IMR-90 (cell line): ENCODE data around the gene MOB3B. TPM values are rescaled to one million over a fixed set of nuclear protein-coding genes. Genes with fewer than 3 reads are reported as not detected.

Source experiments
- ATAC-seq: fragments of 200-7000 bp; cut with Tn5 transposase; 2 replicates; pipeline ENCODE4 v1.9.1; 2020; ENCODE audit warnings: low read depth, mild to moderate bottlenecking, moderate library complexity
- BruUV-seq: library from RNA; stranded (reverse); fragments of 400-500 nt; replicated peaks from 2 replicates; lab custom pipeline; 2021; lab: Mats Ljungman, UMichigan
- CTCF ChIA-PET: fragments of 300-600 bp; formaldehyde crosslinking; extraction: SDS; loops from one replicate; lab custom pipeline; 2021; ENCODE audit warnings: antibody characterized with exemption; lab: Yijun Ruan, JAX
- POLR2A ChIA-PET: fragments of 300-600 bp; sonication (Branson Sonifier 250); formaldehyde crosslinking; loops from one replicate; lab custom pipeline; 2022; ENCODE audit warnings: antibody characterized with exemption; ENCODE audit not compliant: unreplicated experiment; lab: Charles Lee
- DNase-seq: peaks from one replicate; pipeline ENCODE4 v3.0.0; 2013
- H2AFZ ChIP-seq: replicated peaks from 2 replicates; pipeline ENCODE3; 2013; ENCODE audit warnings: low read length, mild to moderate bottlenecking; ENCODE audit not compliant: poor library complexity
- H2AK5ac ChIP-seq: 2 replicates; pipeline ENCODE4 v1.6.1; 2013; ENCODE audit warnings: low read depth, low read length, inconsistent platforms
- H2AK9ac ChIP-seq: replicated peaks from 2 replicates; pipeline ENCODE3; 2013; ENCODE audit warnings: mild to moderate bottlenecking, low read depth, low read length, moderate library complexity; ENCODE audit not compliant: poor library complexity
- H2BK120ac ChIP-seq: 2 replicates; pipeline ENCODE4 v1.6.1; 2013; ENCODE audit warnings: low read depth, low read length, inconsistent platforms
- H2BK15ac ChIP-seq: 3 replicates; pipeline ENCODE4 v1.6.1; 2013; ENCODE audit warnings: low read depth, low read length, inconsistent platforms
- H2BK20ac ChIP-seq: 2 replicates; pipeline ENCODE4 v1.6.1; 2013; ENCODE audit warnings: low read depth, mild to moderate bottlenecking, inconsistent platforms, low read length, moderate library complexity
- H2BK5ac ChIP-seq: 2 replicates; pipeline ENCODE4 v1.6.1; 2013; ENCODE audit warnings: mild to moderate bottlenecking, low read depth, low read length, inconsistent platforms; ENCODE audit not compliant: poor library complexity, severe bottlenecking
- H3K14ac ChIP-seq: replicated peaks from 2 replicates; pipeline ENCODE4 v1.6.1; 2013; ENCODE audit warnings: low read depth, low read length, inconsistent platforms
- H3K18ac ChIP-seq: 2 replicates; pipeline ENCODE4 v1.6.1; 2013; ENCODE audit warnings: low read depth, low read length, control low read depth
- H3K23ac ChIP-seq: 2 replicates; pipeline ENCODE4 v1.6.1; 2013; ENCODE audit warnings: low read depth, low read length, inconsistent platforms
- H3K27ac ChIP-seq: 2 replicates; pipeline ENCODE4 v1.5.1; 2013; ENCODE audit warnings: mild to moderate bottlenecking, control low read depth, low read length; ENCODE audit not compliant: insufficient read depth
- H3K27me3 ChIP-seq: 2 replicates; pipeline ENCODE4 v1.6.1; 2013; ENCODE audit warnings: low read length; ENCODE audit not compliant: control insufficient read depth, insufficient read depth
- H3K36me3 ChIP-seq: 2 replicates; pipeline ENCODE4 v1.6.1; 2013; ENCODE audit warnings: low read length, mixed read lengths; ENCODE audit not compliant: control insufficient read depth, insufficient read depth
- H3K4ac ChIP-seq: 2 replicates; pipeline ENCODE4 v1.6.1; 2013; ENCODE audit warnings: low read depth, low read length, inconsistent platforms
- H3K4me1 ChIP-seq: 2 replicates; pipeline ENCODE4 v1.6.1; 2013; ENCODE audit warnings: low read length, mixed read lengths; ENCODE audit not compliant: control insufficient read depth, insufficient read depth
- H3K4me2 ChIP-seq: 2 replicates; pipeline ENCODE4 v1.6.1; 2013; ENCODE audit warnings: low read depth, mild to moderate bottlenecking, control low read depth, low read length, moderate library complexity
- H3K4me3 ChIP-seq: 2 replicates; pipeline ENCODE4 v1.5.1; 2013; ENCODE audit warnings: low read depth, mild to moderate bottlenecking, control low read depth, low read length, moderate library complexity; ENCODE audit not compliant: insufficient read depth
- H3K56ac ChIP-seq: 2 replicates; pipeline ENCODE4 v1.6.1; 2013; ENCODE audit warnings: low read length, inconsistent platforms; ENCODE audit not compliant: insufficient read depth; ENCODE audit errors: extremely low read depth
- H3K79me1 ChIP-seq, 2 experiments: 2 replicates each; pipeline ENCODE4 v1.6.1; 2013; ENCODE audit warnings: low read length in 2 of 2, inconsistent platforms in 1 of 2, low read depth in 1 of 2
- H3K9ac ChIP-seq: 2 replicates; pipeline ENCODE4 v1.6.1; 2013; ENCODE audit warnings: low read depth, low read length, control low read depth
- H3K9me1 ChIP-seq: 2 replicates; pipeline ENCODE4 v1.6.1; 2013; ENCODE audit warnings: low read length, inconsistent platforms; ENCODE audit not compliant: insufficient read depth
- H3K9me3 ChIP-seq: 2 replicates; pipeline ENCODE4 v1.6.1; 2013; ENCODE audit warnings: low read length; ENCODE audit not compliant: control insufficient read depth, insufficient read depth
- H4K20me1 ChIP-seq: 2 replicates; pipeline ENCODE4 v1.6.1; 2013; ENCODE audit warnings: low read length, inconsistent platforms; ENCODE audit not compliant: insufficient read depth
- H4K5ac ChIP-seq: 2 replicates; pipeline ENCODE4 v1.6.1; 2013; ENCODE audit warnings: mild to moderate bottlenecking, low read depth, low read length, control low read depth
- H4K8ac ChIP-seq, 2 experiments: 2 replicates each; pipeline ENCODE4 v1.6.1; 2013; ENCODE audit warnings: low read depth in 2 of 2, low read length in 2 of 2, control low read depth in 1 of 2, inconsistent platforms in 1 of 2
- H4K91ac ChIP-seq: 2 replicates; pipeline ENCODE4 v1.6.1; 2013; ENCODE audit warnings: low read depth, low read length, inconsistent platforms; ENCODE audit not compliant: insufficient read depth
- BHLHE40 ChIP-seq: fragments of 150-350 bp; IDR thresholded peaks from 2 replicates; pipeline ENCODE4 v1.6.1; 2016; ENCODE audit warnings: mild to moderate bottlenecking, low read depth, low read length
- CEBPB ChIP-seq: IDR thresholded peaks from 2 replicates; pipeline ENCODE4 v1.6.1; 2012; ENCODE audit warnings: low read depth, low read length, improper control_type of control experiment
- FOS ChIP-seq: fragments of 150-350 bp; IDR thresholded peaks from 2 replicates; pipeline ENCODE4 v1.6.1; 2016; ENCODE audit warnings: low read depth, low read length
- MAZ ChIP-seq: IDR thresholded peaks from 2 replicates; pipeline ENCODE4 v1.6.1; 2012; ENCODE audit warnings: low read depth, mild to moderate bottlenecking, low read length, improper control_type of control experiment, moderate library complexity, borderline replicate concordance
- NFE2L2 ChIP-seq: fragments of 150-350 bp; IDR thresholded peaks from 2 replicates; pipeline ENCODE4 v1.6.1; 2016; ENCODE audit warnings: low read depth, mild to moderate bottlenecking, low read length
- POLR2A ChIP-seq: IDR thresholded peaks from 2 replicates; pipeline ENCODE4 v1.6.1; 2012; ENCODE audit warnings: mild to moderate bottlenecking, low read depth, low read length
- RAD21 ChIP-seq: IDR thresholded peaks from 2 replicates; pipeline ENCODE4 v1.6.1; 2012; ENCODE audit warnings: low read length, improper control_type of control experiment
- RCOR1 ChIP-seq: IDR thresholded peaks from 2 replicates; pipeline ENCODE4 v1.6.1; 2012; ENCODE audit warnings: mild to moderate bottlenecking, low read length, improper control_type of control experiment; ENCODE audit not compliant: insufficient replicate concordance
- RFX5 ChIP-seq: IDR thresholded peaks from 2 replicates; pipeline ENCODE4 v1.8.0; 2012; ENCODE audit warnings: low read depth, mild to moderate bottlenecking, low read length, moderate library complexity
- SMC3 ChIP-seq: fragments of 150-350 bp; IDR thresholded peaks from 2 replicates; pipeline ENCODE4 v1.6.1; 2016; ENCODE audit warnings: low read depth, mild to moderate bottlenecking, antibody characterized with exemption, low read length, moderate library complexity
- USF2 ChIP-seq: fragments of 150-350 bp; IDR thresholded peaks from 2 replicates; pipeline ENCODE4 v1.6.1; 2017; ENCODE audit warnings: mild to moderate bottlenecking, antibody characterized with exemption, low read length, low read depth
- WGBS, 2 experiments: methylation state at CpG; one replicate each; pipeline versions ENCODE4 v1.1.5 to v1.1.7; 2013; ENCODE audit warnings: missing lambda C conversion rate in 2 of 2; ENCODE audit not compliant: insufficient read length in 1 of 2; ENCODE audit errors: extremely low coverage in 2 of 2; 5-methylcytosine and 5-hydroxymethylcytosine counted together
- dilution Hi-C: fragments of 300-500 bp; cut with HindIII; formaldehyde crosslinking; loops from one replicate; pipeline ENCODE4 v1.14.3; 2018; ENCODE audit warnings: low sequenced_read_pairs; ENCODE audit not compliant: unreplicated experiment
- in situ Hi-C: fragments of 300-500 bp; cut with MboI; formaldehyde crosslinking; loops from 3 replicates; pipeline ENCODE4 v1.14.3; 2019; ENCODE audit warnings: low sequenced_read_pairs, inconsistent platforms, mixed read lengths
- intact Hi-C: fragments of 100-400 bp; cut with micrococcal nuclease; formaldehyde crosslinking; loops from 2 replicates; pipeline ENCODE4 v1.10.0; 2022
- polyA plus RNA-seq, 3 experiments: library from polyadenylated mRNA; depleted of rRNA; stranded (reverse); fragments of >200 nt; gene quantifications; 2 replicates each; pipeline ENCODE4 v1.2.3, GENCODE V29; 2012; ENCODE audit warnings: low replicate concordance in 1 of 3
- total RNA-seq: library from RNA; depleted of rRNA; stranded (reverse); fragments of >200 nt; gene quantifications from 2 replicates; pipeline ENCODE4 v1.2.3, GENCODE V29; 2012
- TF ChIP-seq, protein P1 (sequence below): conservative IDR thresholded peaks from 2 replicates; pipeline ENCODE4 v1.5.1; 2012; ENCODE audit warnings: mild to moderate bottlenecking, low read depth, low read length, improper control_type of control experiment

Gene MOB3B
- total and polyA plus RNA-seq, 2 of the 4 experiments (the other 2 are of a cell fraction): under 0.01 to 0.02 TPM

GRCh38 chr9:27503623-27504022 is 26.0 kb downstream of the MOB3B start:
- TF ChIP-seq BHLHE40 (no peak), FOS (no peak), NFE2L2 (no peak), USF2 (no peak), POLR2A (no peak), MAZ (no peak), RCOR1 (no peak), RFX5 (no peak), SMC3 (no peak), RAD21 (no peak), CEBPB (no peak)
- TF ChIP-seq, protein P1, sequence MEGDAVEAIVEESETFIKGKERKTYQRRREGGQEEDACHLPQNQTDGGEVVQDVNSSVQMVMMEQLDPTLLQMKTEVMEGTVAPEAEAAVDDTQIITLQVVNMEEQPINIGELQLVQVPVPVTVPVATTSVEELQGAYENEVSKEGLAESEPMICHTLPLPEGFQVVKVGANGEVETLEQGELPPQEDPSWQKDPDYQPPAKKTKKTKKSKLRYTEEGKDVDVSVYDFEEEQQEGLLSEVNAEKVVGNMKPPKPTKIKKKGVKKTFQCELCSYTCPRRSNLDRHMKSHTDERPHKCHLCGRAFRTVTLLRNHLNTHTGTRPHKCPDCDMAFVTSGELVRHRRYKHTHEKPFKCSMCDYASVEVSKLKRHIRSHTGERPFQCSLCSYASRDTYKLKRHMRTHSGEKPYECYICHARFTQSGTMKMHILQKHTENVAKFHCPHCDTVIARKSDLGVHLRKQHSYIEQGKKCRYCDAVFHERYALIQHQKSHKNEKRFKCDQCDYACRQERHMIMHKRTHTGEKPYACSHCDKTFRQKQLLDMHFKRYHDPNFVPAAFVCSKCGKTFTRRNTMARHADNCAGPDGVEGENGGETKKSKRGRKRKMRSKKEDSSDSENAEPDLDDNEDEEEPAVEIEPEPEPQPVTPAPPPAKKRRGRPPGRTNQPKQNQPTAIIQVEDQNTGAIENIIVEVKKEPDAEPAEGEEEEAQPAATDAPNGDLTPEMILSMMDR: no peak
- ATAC-seq (no peak), DNase-seq (no peak)
- Histone ChIP-seq H4K8ac (no peak overlapping the region), H2AK9ac (no peak overlapping the region), H4K5ac (no peak overlapping the region), H2AFZ (no peak overlapping the region), H3K23ac (no peak overlapping the region), H3K36me3 (no peaks in the 10 kb centered on the region), H2BK5ac (no peak overlapping the region), H3K14ac (no peak overlapping the region), H3K4ac (no peak overlapping the region), H3K79me1 (no peaks in the 10 kb centered on the region), H2BK120ac (no peak overlapping the region), H3K27ac (no peak overlapping the region), H2BK20ac (no peak overlapping the region), H3K4me2 (no peak overlapping the region), H4K20me1 (no peaks in the 10 kb centered on the region), H3K9me3 (no peaks in the 10 kb centered on the region), H2BK15ac (no peak overlapping the region), H2AK5ac (no peak overlapping the region), H4K91ac (no peak overlapping the region), H3K9ac (no peak overlapping the region), H3K18ac (no peak overlapping the region), H3K9me1 (no peaks in the 10 kb centered on the region), H3K4me3 (no peak overlapping the region), H3K4me1 (no peaks in the 10 kb centered on the region), H3K56ac (no peak overlapping the region), H3K27me3 (no peaks in the 10 kb centered on the region)
- ChIA-PET CTCF (no interaction called here), POLR2A (no interaction called here)
- dilution Hi-C loops: no loop called here
- in situ Hi-C loops: no loop called here
- BruUV-seq: no TSS peak
- 39% methylated on average over 3 of the region's 4 CpGs; no CpG with 5 or more reads in 1 of the 2 experiments for whole genome bisulfite sequencing, 2 experiments
- intact Hi-C loops: no loop called here
